Measurements from ENCODE around the gene SLC22A23.

SLC22A23 gene

DNA sequence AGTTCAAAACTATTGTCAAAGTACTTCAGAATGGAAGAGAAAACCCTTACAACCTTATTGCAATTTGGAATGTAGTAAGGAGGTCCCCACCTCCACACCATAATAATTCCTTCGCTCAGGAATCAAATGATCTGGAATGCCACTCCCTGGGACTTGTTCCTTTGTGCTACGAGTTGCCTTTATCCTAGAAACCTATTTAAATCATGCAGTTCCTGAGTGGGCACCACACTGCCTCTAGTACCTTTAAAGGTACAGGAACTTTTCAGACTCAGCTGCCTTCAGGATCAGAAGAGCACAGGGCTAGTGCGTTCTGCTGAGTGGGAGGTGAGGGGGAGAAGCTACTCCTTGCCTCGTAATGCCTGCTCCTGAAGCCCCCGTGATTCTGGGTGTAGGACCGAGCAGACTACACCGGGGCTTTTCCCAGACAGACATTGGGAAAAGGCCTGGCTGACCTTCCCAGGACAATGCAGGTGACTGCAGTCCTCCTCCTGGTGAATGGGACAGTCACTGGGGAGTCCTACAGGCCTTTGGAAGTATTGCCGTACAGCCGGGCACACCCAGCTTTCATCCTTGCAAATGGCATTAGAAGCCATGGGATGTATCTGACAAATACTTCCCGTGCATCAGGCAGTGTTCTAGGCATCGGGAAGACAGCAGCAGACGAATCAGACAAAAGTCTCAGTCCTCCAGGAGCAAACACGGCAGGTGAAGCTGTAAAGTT is 217.6 kb downstream of the SLC22A23 start:
- Histone ChIP-seq H3K9me3 (ENCODE audit: low read length) (peaks cover 2% of the 10 kb centered on the region), H3K27me3 (ENCODE audit: insufficient read depth, low read length) (no peaks in the 10 kb centered on the region), H3K36me3 (ENCODE audit: insufficient read depth, low read length) (peaks cover 9% of the 10 kb centered on the region), H3K4me1 (ENCODE audit: insufficient read depth, low read length) (peaks cover 6% of the 10 kb centered on the region), H2AFZ (ENCODE audit: low read depth, low read length) (no peak overlapping the region), H3K4me3 (ENCODE audit: low read length) (no peak overlapping the region)

DNA sequence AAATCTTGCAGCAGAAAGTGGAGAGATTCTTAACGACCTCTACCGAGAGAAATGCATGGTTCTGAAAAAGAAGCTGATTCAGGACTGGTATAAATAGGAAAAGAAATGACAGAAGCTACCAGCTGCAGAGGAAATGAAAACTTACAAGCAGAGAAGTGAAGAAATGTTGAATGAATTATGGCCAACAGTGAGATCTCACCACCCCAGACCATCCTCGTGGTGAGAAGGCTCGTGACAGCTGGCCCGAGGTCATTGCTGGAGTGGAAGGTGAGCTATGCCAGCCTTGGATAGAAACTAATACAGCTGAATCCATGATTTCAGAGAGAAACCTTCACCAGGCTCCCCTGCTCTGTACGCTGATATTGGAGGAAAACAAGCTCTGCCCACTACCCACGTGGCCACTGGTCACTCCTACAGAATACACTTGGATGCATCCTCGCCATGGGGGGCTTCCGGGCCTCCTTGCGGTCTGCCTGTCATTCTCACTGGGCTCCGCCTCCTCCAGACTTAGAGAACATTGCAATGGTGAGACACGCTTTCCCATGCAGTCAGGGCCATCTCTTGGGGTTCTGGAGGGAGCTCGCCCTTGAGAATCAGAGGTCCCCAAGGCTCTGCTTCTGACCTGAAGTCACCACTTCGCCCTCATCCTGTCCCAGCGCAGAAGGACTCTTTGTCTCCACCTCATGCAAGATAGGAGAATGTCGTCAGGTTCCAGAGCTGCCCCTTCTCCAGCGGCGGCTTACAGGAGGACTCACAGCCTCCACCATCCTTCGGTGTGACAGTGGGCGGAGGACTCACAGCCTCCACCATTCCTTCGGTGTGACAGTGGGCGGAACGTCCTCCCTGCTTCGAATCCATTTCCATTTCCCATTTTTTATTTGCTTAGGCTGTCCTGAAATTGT is 218.8 kb downstream of the SLC22A23 start:
- Histone ChIP-seq H3K4me3 (ENCODE audit: low read length) (no peak overlapping the region), H3K4me1 (ENCODE audit: insufficient read depth, low read length) (peaks cover 14% of the 10 kb centered on the region), H3K36me3 (ENCODE audit: insufficient read depth, low read length) (peaks cover 4% of the 10 kb centered on the region), H3K27me3 (ENCODE audit: insufficient read depth, low read length) (no peaks in the 10 kb centered on the region), H3K9me3 (ENCODE audit: low read length) (no peaks in the 10 kb centered on the region), H2AFZ (ENCODE audit: low read depth, low read length) (no peak overlapping the region)

- no peak overlapping the region for H3K4me3 ChIP-seq (ENCODE audit: low read length)
- H3K9me3 ChIP-seq (ENCODE audit: low read length), result no peaks in the 10 kb centered on the region
- peaks cover 20% of the 10 kb centered on the region for H3K4me1 ChIP-seq (ENCODE audit: insufficient read depth, low read length)
- peaks cover 4% of the 10 kb centered on the region for H3K36me3 ChIP-seq (ENCODE audit: insufficient read depth, low read length)
- H3K27me3 ChIP-seq (ENCODE audit: insufficient read depth, low read length), result no peaks in the 10 kb centered on the region
- no peak overlapping the region for H2AFZ ChIP-seq (ENCODE audit: low read depth, low read length)
Observed at GRCh38 chr6:3236005-3236404, 220.8 kb downstream of the SLC22A23 start.

- Histone ChIP-seq H3K4me1 (ENCODE audit: insufficient read depth, low read length) (peaks cover 21% of the 10 kb centered on the region), H3K4me3 (ENCODE audit: low read length) (no peak overlapping the region), H3K27me3 (ENCODE audit: insufficient read depth, low read length) (no peaks in the 10 kb centered on the region), H3K36me3 (ENCODE audit: insufficient read depth, low read length) (peaks cover 4% of the 10 kb centered on the region), H2AFZ (ENCODE audit: low read depth, low read length) (no peak overlapping the region), H3K9me3 (ENCODE audit: low read length) (no peaks in the 10 kb centered on the region)
Observed at GRCh38 chr6:3235486-3235885, 221.4 kb downstream of the SLC22A23 start.

DNA sequence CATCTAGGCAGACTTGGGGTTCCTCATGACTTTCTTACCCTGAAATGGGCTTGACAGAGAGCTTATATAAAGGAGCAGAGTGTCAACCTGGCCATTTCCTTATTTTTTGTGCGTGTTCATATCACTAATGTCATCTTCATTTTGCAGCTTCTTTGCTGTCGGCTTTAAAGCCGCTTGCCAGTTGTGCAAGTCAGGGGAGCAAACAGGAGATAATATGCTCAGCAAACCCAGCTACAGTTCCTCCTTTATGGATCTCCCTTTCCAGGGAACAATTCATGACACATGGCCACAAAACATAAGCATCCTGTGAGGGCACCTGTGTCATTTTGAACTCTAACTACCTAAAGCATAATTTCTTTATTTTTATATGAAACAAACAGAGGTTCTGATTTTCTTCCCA is 222.9 kb downstream of the SLC22A23 start:
- peaks cover 26% of the 10 kb centered on the region for H3K4me1 ChIP-seq (ENCODE audit: insufficient read depth, low read length)
- no peak overlapping the region for H2AFZ ChIP-seq (ENCODE audit: low read depth, low read length)
- H3K36me3 ChIP-seq (ENCODE audit: insufficient read depth, low read length), result peaks cover 4% of the 10 kb centered on the region
- H3K9me3 ChIP-seq (ENCODE audit: low read length), result no peaks in the 10 kb centered on the region
- no peaks in the 10 kb centered on the region for H3K27me3 ChIP-seq (ENCODE audit: insufficient read depth, low read length)
- H3K4me3 ChIP-seq (ENCODE audit: low read length), result no peak overlapping the region

- Histone ChIP-seq H2AFZ (ENCODE audit: low read depth, low read length) (no peak overlapping the region), H3K4me3 (ENCODE audit: low read length) (peak overlapping the region; percentile 98), H3K9me3 (ENCODE audit: low read length) (no peaks in the 10 kb centered on the region), H3K27me3 (ENCODE audit: insufficient read depth, low read length) (no peaks in the 10 kb centered on the region), H3K36me3 (ENCODE audit: insufficient read depth, low read length) (peaks cover 4% of the 10 kb centered on the region), H3K4me1 (ENCODE audit: insufficient read depth, low read length) (peaks cover 26% of the 10 kb centered on the region)
Observed at GRCh38 chr6:3233321-3233720, 223.5 kb downstream of the SLC22A23 start.

GRCh38 chr6:3232017-3232945 is 224.6 kb downstream of the SLC22A23 start:
- H3K4me3 ChIP-seq (ENCODE audit: low read length), result peak overlapping the region; percentile 98
- H3K36me3 ChIP-seq (ENCODE audit: insufficient read depth, low read length), result peaks cover 4% of the 10 kb centered on the region
- no peaks in the 10 kb centered on the region for H3K9me3 ChIP-seq (ENCODE audit: low read length)
- no peaks in the 10 kb centered on the region for H3K27me3 ChIP-seq (ENCODE audit: insufficient read depth, low read length)
- H2AFZ ChIP-seq (ENCODE audit: low read depth, low read length), result peak overlapping the region; percentile 49
- peaks cover 31% of the 10 kb centered on the region for H3K4me1 ChIP-seq (ENCODE audit: insufficient read depth, low read length)

- Histone ChIP-seq H3K27me3 (ENCODE audit: insufficient read depth, low read length) (no peaks in the 10 kb centered on the region), H2AFZ (ENCODE audit: low read depth, low read length) (peak overlapping the region; percentile 49), H3K9me3 (ENCODE audit: low read length) (no peaks in the 10 kb centered on the region), H3K4me3 (ENCODE audit: low read length) (peak overlapping the region; percentile 98), H3K4me1 (ENCODE audit: insufficient read depth, low read length) (peaks cover 31% of the 10 kb centered on the region), H3K36me3 (ENCODE audit: insufficient read depth, low read length) (peaks cover 5% of the 10 kb centered on the region)
Observed at GRCh38 chr6:3231247-3232016, 225.4 kb downstream of the SLC22A23 start.

GRCh38 chr6:3230900-3231246 is 226.0 kb downstream of the SLC22A23 start:
- Histone ChIP-seq H2AFZ (ENCODE audit: low read depth, low read length) (no peak overlapping the region), H3K36me3 (ENCODE audit: insufficient read depth, low read length) (peaks cover 7% of the 10 kb centered on the region), H3K9me3 (ENCODE audit: low read length) (no peaks in the 10 kb centered on the region), H3K4me1 (ENCODE audit: insufficient read depth, low read length) (peaks cover 36% of the 10 kb centered on the region), H3K4me3 (ENCODE audit: low read length) (peak overlapping the region; percentile 98), H3K27me3 (ENCODE audit: insufficient read depth, low read length) (no peaks in the 10 kb centered on the region)

- Histone ChIP-seq H3K4me1 (ENCODE audit: insufficient read depth, low read length) (peaks cover 40% of the 10 kb centered on the region), H3K27me3 (ENCODE audit: insufficient read depth, low read length) (no peaks in the 10 kb centered on the region), H2AFZ (ENCODE audit: low read depth, low read length) (no peak overlapping the region), H3K36me3 (ENCODE audit: insufficient read depth, low read length) (peaks cover 10% of the 10 kb centered on the region), H3K4me3 (ENCODE audit: low read length) (peak overlapping the region; percentile 98), H3K9me3 (ENCODE audit: low read length) (no peaks in the 10 kb centered on the region)
Observed at GRCh38 chr6:3230256-3230882, 226.5 kb downstream of the SLC22A23 start.

- H3K4me1 ChIP-seq (ENCODE audit: insufficient read depth, low read length), result peaks cover 40% of the 10 kb centered on the region
- no peaks in the 10 kb centered on the region for H3K9me3 ChIP-seq (ENCODE audit: low read length)
- peaks cover 10% of the 10 kb centered on the region for H3K36me3 ChIP-seq (ENCODE audit: insufficient read depth, low read length)
- peak overlapping the region; percentile 98 for H3K4me3 ChIP-seq (ENCODE audit: low read length)
- H2AFZ ChIP-seq (ENCODE audit: low read depth, low read length), result no peak overlapping the region
- H3K27me3 ChIP-seq (ENCODE audit: insufficient read depth, low read length), result no peaks in the 10 kb centered on the region
Observed at GRCh38 chr6:3229566-3230178, 227.2 kb downstream of the SLC22A23 start.
